IMR-90 (cell line): ENCODE data around the gene CSF1. TPM values are rescaled to one million over a fixed set of nuclear protein-coding genes. Genes with fewer than 3 reads are reported as not detected.

Source experiments
- ATAC-seq: fragments of 200-7000 bp; cut with Tn5 transposase; 2 replicates; pipeline ENCODE4 v1.9.1; 2020; ENCODE audit warnings: low read depth, mild to moderate bottlenecking, moderate library complexity
- BruUV-seq: library from RNA; stranded (reverse); fragments of 400-500 nt; replicated peaks from 2 replicates; lab custom pipeline; 2021; lab: Mats Ljungman, UMichigan
- CTCF ChIA-PET: fragments of 300-600 bp; formaldehyde crosslinking; extraction: SDS; loops from one replicate; lab custom pipeline; 2021; ENCODE audit warnings: antibody characterized with exemption; lab: Yijun Ruan, JAX
- POLR2A ChIA-PET: fragments of 300-600 bp; sonication (Branson Sonifier 250); formaldehyde crosslinking; loops from one replicate; lab custom pipeline; 2022; ENCODE audit warnings: antibody characterized with exemption; ENCODE audit not compliant: unreplicated experiment; lab: Charles Lee
- DNase-seq: peaks from one replicate; pipeline ENCODE4 v3.0.0; 2013
- H2AFZ ChIP-seq: replicated peaks from 2 replicates; pipeline ENCODE3; 2013; ENCODE audit warnings: low read length, mild to moderate bottlenecking; ENCODE audit not compliant: poor library complexity
- H2AK5ac ChIP-seq: 2 replicates; pipeline ENCODE4 v1.6.1; 2013; ENCODE audit warnings: low read depth, low read length, inconsistent platforms
- H2AK9ac ChIP-seq: replicated peaks from 2 replicates; pipeline ENCODE3; 2013; ENCODE audit warnings: mild to moderate bottlenecking, low read depth, low read length, moderate library complexity; ENCODE audit not compliant: poor library complexity
- H2BK120ac ChIP-seq: 2 replicates; pipeline ENCODE4 v1.6.1; 2013; ENCODE audit warnings: low read depth, low read length, inconsistent platforms
- H2BK15ac ChIP-seq: 3 replicates; pipeline ENCODE4 v1.6.1; 2013; ENCODE audit warnings: low read depth, low read length, inconsistent platforms
- H2BK20ac ChIP-seq: 2 replicates; pipeline ENCODE4 v1.6.1; 2013; ENCODE audit warnings: low read depth, mild to moderate bottlenecking, inconsistent platforms, low read length, moderate library complexity
- H2BK5ac ChIP-seq: 2 replicates; pipeline ENCODE4 v1.6.1; 2013; ENCODE audit warnings: mild to moderate bottlenecking, low read depth, low read length, inconsistent platforms; ENCODE audit not compliant: poor library complexity, severe bottlenecking
- H3K14ac ChIP-seq: replicated peaks from 2 replicates; pipeline ENCODE4 v1.6.1; 2013; ENCODE audit warnings: low read depth, low read length, inconsistent platforms
- H3K18ac ChIP-seq: 2 replicates; pipeline ENCODE4 v1.6.1; 2013; ENCODE audit warnings: low read depth, low read length, control low read depth
- H3K23ac ChIP-seq: 2 replicates; pipeline ENCODE4 v1.6.1; 2013; ENCODE audit warnings: low read depth, low read length, inconsistent platforms
- H3K27ac ChIP-seq: 2 replicates; pipeline ENCODE4 v1.5.1; 2013; ENCODE audit warnings: mild to moderate bottlenecking, control low read depth, low read length; ENCODE audit not compliant: insufficient read depth
- H3K27me3 ChIP-seq: 2 replicates; pipeline ENCODE4 v1.6.1; 2013; ENCODE audit warnings: low read length; ENCODE audit not compliant: control insufficient read depth, insufficient read depth
- H3K36me3 ChIP-seq: 2 replicates; pipeline ENCODE4 v1.6.1; 2013; ENCODE audit warnings: low read length, mixed read lengths; ENCODE audit not compliant: control insufficient read depth, insufficient read depth
- H3K4ac ChIP-seq: 2 replicates; pipeline ENCODE4 v1.6.1; 2013; ENCODE audit warnings: low read depth, low read length, inconsistent platforms
- H3K4me1 ChIP-seq: 2 replicates; pipeline ENCODE4 v1.6.1; 2013; ENCODE audit warnings: low read length, mixed read lengths; ENCODE audit not compliant: control insufficient read depth, insufficient read depth
- H3K4me2 ChIP-seq: 2 replicates; pipeline ENCODE4 v1.6.1; 2013; ENCODE audit warnings: low read depth, mild to moderate bottlenecking, control low read depth, low read length, moderate library complexity
- H3K4me3 ChIP-seq: 2 replicates; pipeline ENCODE4 v1.5.1; 2013; ENCODE audit warnings: low read depth, mild to moderate bottlenecking, control low read depth, low read length, moderate library complexity; ENCODE audit not compliant: insufficient read depth
- H3K56ac ChIP-seq: 2 replicates; pipeline ENCODE4 v1.6.1; 2013; ENCODE audit warnings: low read length, inconsistent platforms; ENCODE audit not compliant: insufficient read depth; ENCODE audit errors: extremely low read depth
- H3K79me1 ChIP-seq, 2 experiments: 2 replicates each; pipeline ENCODE4 v1.6.1; 2013; ENCODE audit warnings: low read length in 2 of 2, inconsistent platforms in 1 of 2, low read depth in 1 of 2
- H3K9ac ChIP-seq: 2 replicates; pipeline ENCODE4 v1.6.1; 2013; ENCODE audit warnings: low read depth, low read length, control low read depth
- H3K9me1 ChIP-seq: 2 replicates; pipeline ENCODE4 v1.6.1; 2013; ENCODE audit warnings: low read length, inconsistent platforms; ENCODE audit not compliant: insufficient read depth
- H3K9me3 ChIP-seq: 2 replicates; pipeline ENCODE4 v1.6.1; 2013; ENCODE audit warnings: low read length; ENCODE audit not compliant: control insufficient read depth, insufficient read depth
- H4K20me1 ChIP-seq: 2 replicates; pipeline ENCODE4 v1.6.1; 2013; ENCODE audit warnings: low read length, inconsistent platforms; ENCODE audit not compliant: insufficient read depth
- H4K5ac ChIP-seq: 2 replicates; pipeline ENCODE4 v1.6.1; 2013; ENCODE audit warnings: mild to moderate bottlenecking, low read depth, low read length, control low read depth
- H4K8ac ChIP-seq, 2 experiments: 2 replicates each; pipeline ENCODE4 v1.6.1; 2013; ENCODE audit warnings: low read depth in 2 of 2, low read length in 2 of 2, control low read depth in 1 of 2, inconsistent platforms in 1 of 2
- H4K91ac ChIP-seq: 2 replicates; pipeline ENCODE4 v1.6.1; 2013; ENCODE audit warnings: low read depth, low read length, inconsistent platforms; ENCODE audit not compliant: insufficient read depth
- CTCF ChIP-seq: conservative IDR thresholded peaks from 2 replicates; pipeline ENCODE4 v1.5.1; 2012; ENCODE audit warnings: mild to moderate bottlenecking, low read depth, low read length, improper control_type of control experiment
- MAFK ChIP-seq: IDR thresholded peaks from 2 replicates; pipeline ENCODE4 v1.6.1; 2012; ENCODE audit warnings: low read depth, low read length, improper control_type of control experiment
- RAD21 ChIP-seq: IDR thresholded peaks from 2 replicates; pipeline ENCODE4 v1.6.1; 2012; ENCODE audit warnings: low read length, improper control_type of control experiment
- RCOR1 ChIP-seq: IDR thresholded peaks from 2 replicates; pipeline ENCODE4 v1.6.1; 2012; ENCODE audit warnings: mild to moderate bottlenecking, low read length, improper control_type of control experiment; ENCODE audit not compliant: insufficient replicate concordance
- SMC3 ChIP-seq: fragments of 150-350 bp; IDR thresholded peaks from 2 replicates; pipeline ENCODE4 v1.6.1; 2016; ENCODE audit warnings: low read depth, mild to moderate bottlenecking, antibody characterized with exemption, low read length, moderate library complexity
- WGBS, 2 experiments: methylation state at CpG; one replicate each; pipeline versions ENCODE4 v1.1.5 to v1.1.7; 2013; ENCODE audit warnings: missing lambda C conversion rate in 2 of 2; ENCODE audit not compliant: insufficient read length in 1 of 2; ENCODE audit errors: extremely low coverage in 2 of 2; 5-methylcytosine and 5-hydroxymethylcytosine counted together
- dilution Hi-C: fragments of 300-500 bp; cut with HindIII; formaldehyde crosslinking; loops from one replicate; pipeline ENCODE4 v1.14.3; 2018; ENCODE audit warnings: low sequenced_read_pairs; ENCODE audit not compliant: unreplicated experiment
- in situ Hi-C: fragments of 300-500 bp; cut with MboI; formaldehyde crosslinking; loops from 3 replicates; pipeline ENCODE4 v1.14.3; 2019; ENCODE audit warnings: low sequenced_read_pairs, inconsistent platforms, mixed read lengths
- intact Hi-C: fragments of 100-400 bp; cut with micrococcal nuclease; formaldehyde crosslinking; loops from 2 replicates; pipeline ENCODE4 v1.10.0; 2022
- polyA plus RNA-seq, 3 experiments: library from polyadenylated mRNA; depleted of rRNA; stranded (reverse); fragments of >200 nt; gene quantifications; 2 replicates each; pipeline ENCODE4 v1.2.3, GENCODE V29; 2012; ENCODE audit warnings: low replicate concordance in 1 of 3
- total RNA-seq: library from RNA; depleted of rRNA; stranded (reverse); fragments of >200 nt; gene quantifications from 2 replicates; pipeline ENCODE4 v1.2.3, GENCODE V29; 2012

CSF1 gene
- total and polyA plus RNA-seq, 2 of the 4 experiments (the other 2 are of a cell fraction) = 14.3 to 22.0 TPM

- Histone ChIP-seq H3K9me3 (no peaks in the 10 kb centered on the region), H4K8ac (no peak overlapping the region), H3K36me3 (peaks cover 91% of the 10 kb centered on the region), H4K20me1 (peaks cover 10% of the 10 kb centered on the region), H3K18ac (no peak overlapping the region), H3K56ac (no peak overlapping the region), H4K5ac (no peak overlapping the region), H3K9ac (no peak overlapping the region), H4K91ac (no peak overlapping the region), H3K9me1 (peaks cover 14% of the 10 kb centered on the region), H3K27me3 (no peaks in the 10 kb centered on the region), H2AK9ac (no peak overlapping the region), H2AK5ac (no peak overlapping the region), H3K4me2 (no peak overlapping the region), H3K4me1 (peaks cover 11% of the 10 kb centered on the region), H2BK15ac (no peak overlapping the region), H3K4ac (no peak overlapping the region), H3K14ac (no peak overlapping the region), H2BK5ac (no peak overlapping the region), H3K79me1 (peaks cover 13 to 79% of the 10 kb centered on the region in 2 experiments; a peak in 3 of 4 replicates), H3K23ac (no peak overlapping the region), H3K27ac (no peak overlapping the region), H2AFZ (no peak overlapping the region), H2BK120ac (no peak overlapping the region), H3K4me3 (no peak overlapping the region), H2BK20ac (no peak overlapping the region)
- ATAC-seq = no peak
- POLR2A ChIA-PET = no interaction called here
- in situ Hi-C loops = loop anchor here (25.0 kb wide), 1 partner anchor 136 kb away; no protein-coding TSS in a partner anchor
- CTCF ChIA-PET = no interaction called here
- intact Hi-C loops = no loop called here
- DNase-seq = no peak
- WGBS, 2 experiments = 80% methylated on average over 4 of the region's 17 CpGs; no CpG with 5 or more reads in 1 of the 2 experiments
- no peak for TF ChIP-seq RCOR1
- TF ChIP-seq RAD21 = peak; percentile 38; the same call in 1 of the 2 replicates
- no peak for TF ChIP-seq MAFK
- peak; percentile 37 for TF ChIP-seq CTCF
- TF ChIP-seq SMC3 = peak; percentile 39
- TSS peak; percentile 88 for BruUV-seq
- dilution Hi-C loops = no loop called here
These were observed 12.7 kb downstream of the CSF1 start for GRCh38 chr1:109923131-109923945.
